Activated CD8-positive, alpha-beta memory T cell treated with anti-CD3 and anti-CD28 coated beads, Interleukin-2, amount 50 U/mL, for 24 hours (primary cell): ENCODE results near the gene CALY.

Experiments
- DNase-seq: peaks from one replicate; pipeline ENCODE4 v3.0.0-alpha.2; 2020; ENCODE audit errors: extremely low read depth

The CALY gene

DNA sequence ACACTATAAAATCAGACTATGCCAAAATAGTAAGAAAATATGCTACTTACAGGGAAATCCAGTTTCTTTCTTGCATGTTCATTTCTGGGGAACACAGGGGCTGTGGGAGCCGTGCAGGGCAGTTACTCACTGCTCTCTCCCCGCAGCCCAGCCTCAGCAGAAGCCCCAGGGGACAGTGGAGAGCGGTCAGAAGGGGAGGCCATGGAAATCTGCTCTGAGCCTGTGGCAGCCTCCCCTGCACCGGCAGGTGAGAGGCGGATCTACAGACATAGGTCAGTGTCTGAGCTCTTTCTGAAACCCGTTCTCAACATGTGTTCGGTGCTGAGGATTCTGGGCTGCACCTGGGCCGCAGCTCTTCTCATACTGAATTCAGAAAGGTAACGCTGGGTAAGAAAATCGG is 25.1 kb downstream of the CALY start:
- no peak for DNase-seq

DNA sequence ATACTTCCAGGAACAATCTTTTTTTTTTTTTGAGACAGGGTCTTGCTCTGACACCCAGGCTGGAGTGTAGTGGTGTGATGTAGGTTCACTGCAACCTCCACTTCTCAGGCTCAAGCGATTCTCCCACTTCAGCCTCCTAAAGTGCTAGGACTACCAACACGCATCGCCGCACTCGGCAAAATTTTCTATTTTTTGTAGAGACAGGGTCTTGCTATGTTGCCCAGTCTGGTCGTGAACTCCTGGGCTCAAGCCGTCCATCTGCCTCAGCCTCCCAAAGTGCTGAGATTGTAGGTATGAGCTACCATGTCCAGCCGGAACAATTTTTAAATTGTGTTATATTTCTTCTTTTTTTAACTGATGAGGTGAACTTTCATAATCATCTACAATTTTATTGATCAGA is 25.9 kb downstream of the CALY start:
- DNase-seq = no peak

DNA sequence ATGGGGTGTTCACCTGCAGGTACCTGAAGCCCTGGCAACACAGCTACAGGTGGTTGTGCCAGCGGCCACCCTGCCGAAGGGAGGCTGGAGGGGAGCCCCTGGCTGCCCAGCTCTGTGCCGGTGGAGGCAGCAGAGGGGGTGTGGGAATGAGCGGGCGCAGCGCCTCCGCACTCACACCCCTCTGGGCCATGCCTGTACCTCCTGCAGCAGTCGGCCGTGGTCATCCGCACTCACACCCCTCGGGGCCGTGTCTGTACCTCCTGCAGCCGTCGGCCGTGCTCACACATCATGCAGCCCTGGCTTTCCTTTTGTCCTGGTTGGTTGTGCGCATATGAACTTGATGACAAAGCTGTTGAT is 26.3 kb downstream of the CALY start:
- DNase-seq = no peak

DNA sequence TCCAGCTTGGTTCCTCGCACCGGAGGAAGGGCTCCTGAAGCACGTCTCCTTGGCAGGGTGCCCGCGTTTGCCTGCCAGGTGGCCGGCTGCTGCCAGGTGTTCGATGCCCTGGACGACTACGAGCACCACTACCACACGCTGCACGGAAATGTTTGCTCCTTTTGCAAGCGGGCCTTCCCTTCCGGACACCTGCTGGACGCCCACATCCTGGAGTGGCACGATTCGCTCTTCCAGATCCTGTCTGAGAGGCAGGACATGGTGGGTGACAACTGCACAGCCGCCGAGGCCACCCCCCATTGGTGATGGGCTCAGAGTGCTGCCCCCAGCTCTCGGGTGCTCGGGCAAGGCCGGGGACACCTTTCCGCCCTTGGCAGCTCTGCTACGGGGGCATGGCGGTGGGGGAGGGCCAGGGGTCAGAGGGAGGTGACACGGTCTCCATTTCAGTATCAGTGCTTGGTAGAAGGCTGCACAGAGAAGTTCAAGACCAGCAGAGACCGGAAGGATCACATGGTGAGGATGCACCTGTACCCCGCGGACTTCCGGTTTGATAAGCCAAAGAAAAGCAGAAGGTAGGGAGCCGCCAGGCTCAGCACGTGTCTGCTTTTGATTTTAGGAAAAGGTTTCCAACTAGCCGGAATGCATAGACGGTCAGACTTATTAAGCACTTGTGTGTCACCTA is 26.8 kb downstream of the CALY start:
- DNase-seq = no peak

DNA sequence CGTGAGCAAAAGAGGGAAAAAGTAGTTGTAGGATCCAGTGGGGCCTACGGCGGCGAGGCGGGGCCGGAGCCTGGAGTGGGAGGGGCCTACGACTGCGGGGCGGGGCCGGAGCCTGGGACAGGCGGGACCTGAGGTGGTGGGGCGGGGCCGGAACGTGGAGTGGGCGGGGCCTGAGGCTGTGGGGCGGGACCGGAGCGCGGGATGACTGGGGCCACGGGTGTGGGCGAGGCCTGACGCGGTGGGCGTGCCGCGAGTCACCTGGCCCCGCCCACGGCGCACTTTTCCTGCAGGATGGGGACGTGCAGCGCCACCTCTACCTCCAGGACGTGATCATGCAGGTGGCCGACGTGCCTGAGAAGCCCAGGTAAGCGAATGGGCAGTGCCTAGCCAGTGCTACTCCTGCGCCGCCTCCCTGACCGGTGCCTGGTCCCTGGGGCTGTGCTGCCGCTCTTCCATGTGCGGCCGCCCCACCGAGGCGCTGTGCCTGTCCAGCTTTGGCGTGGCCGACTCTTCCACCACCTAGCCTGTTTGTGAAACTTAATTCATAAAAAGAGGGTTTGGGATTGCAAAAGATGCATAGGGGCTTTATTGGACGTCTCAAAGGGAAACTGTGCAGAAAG is 27.5 kb downstream of the CALY start:
- peak; percentile 75 for DNase-seq

DNA sequence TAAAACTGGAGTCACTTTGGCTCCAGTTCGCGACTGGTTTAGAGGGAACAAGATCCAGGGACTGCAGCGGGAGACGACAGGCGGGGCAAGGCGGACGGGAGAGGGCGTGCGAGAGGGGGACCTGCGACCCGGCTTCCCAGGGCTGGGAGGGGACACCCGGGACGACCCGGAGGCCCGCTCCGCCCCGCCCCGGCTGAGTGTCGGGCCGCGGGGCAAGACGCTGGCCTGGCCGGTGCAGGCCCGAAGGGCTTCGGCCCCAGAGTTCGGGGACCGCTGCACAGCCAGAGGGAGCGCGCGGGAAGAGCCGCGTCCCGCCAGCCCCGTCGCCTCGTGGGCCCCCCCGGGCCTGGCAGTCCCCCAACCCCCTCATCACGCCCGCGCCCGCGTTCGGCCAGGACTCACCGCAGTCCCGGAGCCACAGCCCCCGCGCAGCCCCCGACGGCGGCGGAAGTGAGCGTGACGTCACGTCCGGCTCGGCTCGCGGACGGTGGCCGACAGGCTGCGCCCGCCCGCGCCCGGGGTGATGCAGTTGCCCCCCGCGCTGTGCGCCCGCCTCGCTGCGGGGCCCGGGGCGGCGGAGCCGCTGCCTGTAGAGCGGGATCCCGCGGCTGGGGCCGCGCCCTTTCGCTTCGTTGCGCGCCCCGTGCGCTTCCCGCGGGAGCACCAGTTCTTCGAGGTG is 28.1 kb downstream of the CALY start, which contains the start of the genes TUBGCP2 and ZNF511:
TUBGCP2 (minus strand) TSS at position 452 of the 679 bp plus-strand sequence. CDS start 5,931 bp downstream, outside the sequence.
ZNF511 (plus strand) TSS at position 494 of the 679 bp plus-strand sequence; CDS start at position 524, 30 bp downstream.
- peak; percentile 63 for DNase-seq

DNA sequence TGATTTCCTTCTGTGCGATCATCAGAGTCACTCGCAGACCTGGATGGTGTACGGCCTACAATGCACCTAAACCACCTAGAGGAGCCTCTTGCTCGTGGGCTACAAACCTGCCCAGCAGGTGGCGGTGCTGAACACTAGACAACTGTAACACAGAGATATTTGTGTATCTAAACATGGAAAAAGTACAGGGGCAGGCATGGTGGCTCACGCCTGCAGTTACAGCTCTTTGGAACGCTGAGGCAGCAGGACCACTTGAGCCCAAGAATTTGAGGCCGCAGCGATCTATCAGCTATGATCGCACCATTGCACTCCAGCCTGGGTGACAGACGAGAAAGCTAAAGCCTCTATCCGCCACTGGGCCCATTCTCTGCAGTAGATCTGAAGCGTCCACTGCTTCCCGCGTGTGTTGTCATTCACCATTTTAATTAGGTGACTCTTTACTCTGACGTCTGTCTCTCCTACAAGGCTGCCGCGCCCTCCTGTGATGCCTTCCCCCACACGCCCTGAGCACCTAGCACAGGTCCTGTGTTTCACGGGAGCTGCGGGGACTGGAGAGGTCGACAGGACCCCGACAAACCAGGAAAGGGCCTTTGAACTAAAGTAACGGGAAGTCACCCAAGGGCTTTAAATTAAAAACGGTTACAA is 28.8 kb downstream of the CALY start:
- peak; percentile 62 for DNase-seq

DNA sequence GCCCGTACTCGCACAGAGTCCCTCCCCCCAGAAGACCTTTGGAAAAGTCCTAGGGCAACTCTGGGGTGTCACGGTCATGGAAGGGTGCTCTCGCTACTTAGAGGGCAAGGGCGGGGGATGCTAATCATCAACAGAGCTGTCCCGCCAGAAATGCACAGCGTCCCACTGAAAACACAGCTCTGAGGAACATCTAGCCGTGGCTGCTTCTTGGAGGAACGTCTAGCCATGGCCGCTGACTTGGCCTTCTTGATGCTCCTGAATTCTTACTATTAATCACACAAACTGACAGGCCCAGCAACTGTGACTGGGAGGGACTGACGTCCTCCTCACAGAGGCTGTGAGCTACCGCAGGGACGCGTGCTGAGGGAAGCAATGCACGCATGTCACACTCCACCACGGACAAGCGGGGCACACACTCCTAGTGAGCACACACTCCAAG is 29.7 kb downstream of the CALY start:
- DNase-seq = no peak

DNA sequence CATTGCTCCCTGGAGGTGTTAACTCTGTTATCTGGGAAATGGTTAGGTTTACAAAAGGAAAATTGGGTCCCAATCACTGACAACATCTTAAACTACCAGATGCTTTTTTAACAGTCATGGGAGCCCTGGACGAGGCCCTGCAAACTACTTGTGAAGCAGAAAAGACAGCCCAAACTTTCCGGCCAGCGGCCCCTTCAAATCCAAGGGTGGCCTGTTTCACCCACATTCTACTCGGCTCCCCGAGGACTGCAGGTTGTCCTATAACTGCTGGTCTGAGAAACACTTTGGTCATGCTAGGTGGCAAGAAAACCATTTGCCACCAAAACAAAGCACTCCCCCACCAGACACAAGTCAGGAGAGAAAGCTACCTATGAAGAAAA is 30.6 kb downstream of the CALY start:
- no peak for DNase-seq

DNA sequence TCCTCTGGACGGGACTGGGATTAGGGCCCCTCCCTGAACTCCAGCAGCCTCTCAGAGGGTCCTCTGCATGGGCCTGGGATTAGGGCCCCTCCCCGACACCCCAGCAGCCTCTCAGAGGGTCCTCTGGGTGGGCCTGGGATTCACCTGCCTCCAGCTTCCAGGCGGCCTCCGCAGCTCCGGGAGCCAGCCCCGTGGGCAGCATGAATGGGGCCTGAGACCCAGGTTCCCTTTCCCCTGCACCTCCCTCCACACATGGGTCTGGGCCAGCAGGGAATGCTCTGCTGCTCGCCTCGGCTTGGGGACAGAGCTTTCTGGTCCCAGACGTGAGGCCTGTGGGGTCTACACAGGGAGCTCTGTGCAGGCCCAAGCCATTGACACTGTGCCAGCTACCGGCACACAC is 33.5 kb downstream of the CALY start:
- no peak for DNase-seq

DNA sequence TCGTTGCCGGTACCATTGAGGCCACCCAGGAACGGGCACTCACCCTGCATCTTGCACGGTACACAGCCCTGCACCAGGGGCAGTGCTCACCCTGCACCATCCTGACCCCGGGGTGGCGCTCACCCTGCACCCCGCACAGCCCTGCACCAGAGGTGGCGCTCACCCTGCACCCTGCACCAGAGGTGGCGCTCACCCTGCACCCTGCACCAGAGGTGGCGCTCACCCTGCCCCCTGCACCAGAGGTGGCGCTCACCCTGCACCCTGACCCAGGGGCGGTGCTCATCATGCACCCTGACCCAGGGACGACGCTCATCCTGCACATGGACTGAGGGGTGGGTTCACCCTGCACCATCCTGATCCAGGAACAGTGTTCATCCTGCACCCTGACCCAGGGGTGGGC is 34.5 kb downstream of the CALY start:
- DNase-seq = no peak

DNA sequence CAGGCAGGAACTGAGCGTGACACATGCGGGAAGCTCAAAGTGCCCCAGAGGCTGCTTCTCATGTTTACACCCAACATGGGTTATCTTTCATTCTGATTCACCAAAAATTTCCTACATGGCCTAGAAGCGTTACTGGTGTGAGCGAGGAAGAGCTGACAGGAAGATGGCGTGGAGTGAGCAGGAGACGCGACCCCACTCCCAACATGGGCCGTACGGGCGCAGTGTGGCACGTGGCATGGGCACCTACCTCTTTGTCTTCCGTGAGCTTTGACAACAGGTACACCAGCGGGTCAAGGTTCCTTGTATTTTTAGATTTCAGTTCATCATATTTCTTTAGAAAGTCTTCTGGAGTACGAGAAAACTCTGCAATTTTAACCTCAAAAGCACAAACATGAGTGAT is 37.0 kb downstream of the CALY start:
- no peak for DNase-seq

DNA sequence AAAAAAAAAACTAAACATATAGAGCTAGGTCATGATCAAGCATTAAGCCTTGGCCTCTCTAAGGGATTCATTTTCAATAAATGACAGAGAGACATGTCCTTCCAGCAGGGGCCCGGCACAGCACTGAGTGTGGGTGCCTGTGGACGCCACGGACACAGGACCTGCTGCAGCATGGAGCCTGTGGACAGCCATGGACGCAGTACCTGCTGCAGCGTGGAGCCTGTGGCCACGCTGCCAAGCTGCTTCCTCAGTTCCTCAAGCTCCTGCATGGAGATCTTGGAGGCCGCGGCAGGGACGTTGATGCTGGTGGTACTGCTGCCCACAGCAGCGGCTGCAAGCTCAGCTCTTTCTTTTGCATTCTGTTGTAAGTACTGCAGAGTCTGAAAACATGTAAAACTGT is 37.5 kb downstream of the CALY start:
- no peak for DNase-seq

DNA sequence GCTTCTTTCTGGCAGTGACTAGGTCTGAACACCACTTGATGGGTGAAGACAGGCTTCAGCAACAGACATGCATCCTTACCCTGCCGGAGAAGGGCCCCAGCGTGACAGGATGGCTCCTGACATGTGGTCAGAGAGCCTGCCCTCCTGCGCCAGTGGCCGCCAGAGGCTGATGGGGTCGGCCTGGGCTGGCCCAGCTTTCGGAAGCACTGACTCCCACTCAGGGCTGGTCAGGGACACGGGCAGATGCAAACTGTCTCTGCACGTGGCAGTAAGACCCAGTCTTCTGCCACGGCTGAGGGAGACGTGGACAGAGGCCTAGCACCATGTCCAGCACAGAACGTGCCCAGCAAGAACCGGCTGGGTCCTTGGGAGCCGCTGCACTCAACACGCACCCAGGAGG is 38.2 kb downstream of the CALY start:
- no peak for DNase-seq

DNA sequence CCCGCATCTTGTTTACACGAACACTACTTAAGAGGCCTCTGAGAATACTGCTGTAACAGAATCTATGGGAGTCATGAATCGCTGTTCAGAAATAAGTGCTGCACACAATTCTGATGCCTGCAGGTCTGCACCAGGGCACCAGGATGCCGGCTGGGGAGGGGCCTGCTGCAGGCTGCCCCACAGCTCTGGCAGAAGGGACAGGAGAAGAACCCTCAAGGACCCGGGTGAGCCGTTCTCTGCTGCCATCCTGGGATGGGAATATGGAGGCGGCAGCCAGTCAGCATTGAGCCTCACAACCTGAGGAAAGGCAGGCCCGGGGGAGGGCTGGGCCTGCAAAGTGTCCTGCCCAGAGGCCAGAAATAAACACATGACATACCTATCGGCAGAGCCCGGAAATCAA is 39.2 kb downstream of the CALY start:
- no peak for DNase-seq

DNA sequence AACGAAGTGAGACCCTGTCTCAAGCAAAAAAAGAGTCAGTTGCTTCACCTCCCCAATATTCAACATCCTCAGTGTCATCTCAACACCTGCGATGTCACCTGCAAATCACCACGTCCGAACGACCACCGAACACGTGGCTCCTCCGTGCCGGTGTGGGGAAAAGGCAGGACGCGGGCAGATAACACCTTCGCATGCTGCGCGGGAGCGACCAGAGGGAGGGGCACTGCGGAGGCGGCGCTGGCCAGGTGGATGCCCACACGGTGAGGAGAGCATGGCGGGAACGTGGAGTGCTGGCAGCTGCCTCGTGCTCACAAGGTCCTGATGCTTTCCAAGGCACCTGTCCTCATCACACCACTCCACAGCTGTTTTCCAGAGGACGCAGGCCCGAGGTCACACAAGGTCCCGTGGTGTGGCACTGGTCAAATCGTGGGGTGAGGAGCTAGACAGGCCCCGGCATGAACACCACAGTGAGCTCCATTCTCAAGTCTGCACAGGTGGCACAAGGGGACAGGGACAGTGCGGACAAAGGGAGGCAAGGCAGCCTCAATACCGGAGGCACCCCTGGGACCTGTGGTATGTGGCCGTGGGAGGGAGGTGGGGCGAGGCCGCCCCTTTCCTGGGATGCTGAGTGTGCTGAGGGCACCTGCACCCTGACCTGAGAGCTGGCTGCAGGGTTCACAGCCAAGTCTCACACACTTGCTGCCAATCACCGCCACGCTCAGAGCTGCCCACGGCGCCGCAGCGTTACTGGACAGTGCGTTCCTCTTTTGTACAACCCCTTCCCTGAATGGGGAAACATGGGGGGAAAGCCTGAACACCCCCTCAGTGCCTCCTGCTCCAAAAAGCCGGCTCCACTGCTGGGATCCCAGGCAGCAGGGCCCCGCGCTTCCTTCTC is 41.0 kb downstream of the CALY start:
- no peak for DNase-seq

DNA sequence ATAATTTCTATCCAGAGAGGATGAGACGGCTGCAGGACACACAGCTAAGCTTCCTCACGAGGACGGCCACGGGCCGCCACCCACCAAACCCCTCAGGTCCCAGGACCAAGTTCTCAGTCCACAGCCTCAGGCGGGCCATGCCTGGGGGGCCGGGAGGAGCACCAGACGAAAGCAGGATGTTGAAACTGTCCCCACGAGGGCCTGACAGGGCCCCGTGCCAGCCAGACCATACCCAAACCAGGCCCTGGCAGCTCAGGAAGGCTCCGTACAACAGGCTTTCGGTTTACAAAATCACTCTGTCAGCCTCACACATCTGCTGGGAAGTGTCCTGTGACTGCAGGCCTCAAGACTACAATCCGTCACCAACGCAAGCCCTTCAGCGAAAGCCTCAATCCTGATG is 42.5 kb downstream of the CALY start:
- no peak for DNase-seq

DNA sequence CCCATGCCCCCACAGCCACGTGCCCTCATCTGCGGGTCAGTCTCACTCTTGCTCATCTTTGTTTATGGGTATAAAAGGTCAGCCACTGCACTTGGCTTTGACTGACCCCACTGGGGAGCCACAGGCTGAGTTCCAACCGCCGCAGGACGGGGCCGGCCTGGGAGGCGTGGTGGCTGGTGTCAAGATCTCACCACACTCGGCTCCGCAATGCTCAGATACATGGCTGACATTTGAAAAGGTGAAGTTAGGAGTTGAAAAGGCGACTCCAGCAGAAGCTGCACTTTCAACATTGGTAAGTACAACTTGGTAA is 42.9 kb downstream of the CALY start:
- DNase-seq = no peak

DNA sequence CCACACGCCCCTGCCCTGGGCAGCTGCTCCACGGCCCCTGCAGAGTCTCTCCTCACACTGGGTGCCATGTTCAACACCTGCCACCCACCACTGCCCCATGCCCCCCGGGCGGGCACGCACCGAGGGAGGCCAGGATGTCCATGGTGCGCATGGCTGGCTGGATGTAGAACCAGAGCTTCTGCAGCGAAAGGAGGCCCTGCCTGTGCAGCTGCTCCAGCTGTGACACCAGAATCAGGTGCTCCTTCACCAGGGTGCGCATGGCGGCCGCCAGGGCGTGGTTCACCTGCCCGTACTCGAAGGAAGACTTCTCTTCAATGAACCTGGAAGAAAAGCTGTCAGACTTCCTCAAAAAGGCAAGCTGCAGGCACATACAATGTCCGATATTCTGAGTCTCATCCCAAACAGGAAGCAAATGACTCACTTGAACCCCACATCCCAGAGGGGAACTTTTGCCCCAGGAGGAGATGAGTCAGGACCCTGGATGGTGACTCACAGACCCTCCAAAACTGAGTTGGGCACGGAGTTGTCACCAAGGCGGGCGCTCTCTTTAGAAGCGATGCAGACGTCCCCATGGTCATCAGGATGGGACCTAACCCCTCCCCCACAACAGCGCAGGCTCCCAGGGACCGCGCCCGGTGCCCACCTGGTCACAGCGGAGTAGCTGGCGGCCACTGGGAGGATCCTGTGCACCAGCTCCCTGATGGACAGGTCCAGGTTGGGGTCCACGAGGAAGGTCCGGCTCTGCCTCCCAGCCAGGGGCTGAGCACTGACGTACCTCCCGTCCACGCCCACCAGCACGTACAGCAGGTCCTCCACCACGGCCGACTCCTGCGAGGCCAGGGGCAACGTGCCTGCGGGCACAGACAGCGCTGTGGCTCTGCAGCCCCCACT is 43.5 kb downstream of the CALY start:
- DNase-seq = no peak

DNA sequence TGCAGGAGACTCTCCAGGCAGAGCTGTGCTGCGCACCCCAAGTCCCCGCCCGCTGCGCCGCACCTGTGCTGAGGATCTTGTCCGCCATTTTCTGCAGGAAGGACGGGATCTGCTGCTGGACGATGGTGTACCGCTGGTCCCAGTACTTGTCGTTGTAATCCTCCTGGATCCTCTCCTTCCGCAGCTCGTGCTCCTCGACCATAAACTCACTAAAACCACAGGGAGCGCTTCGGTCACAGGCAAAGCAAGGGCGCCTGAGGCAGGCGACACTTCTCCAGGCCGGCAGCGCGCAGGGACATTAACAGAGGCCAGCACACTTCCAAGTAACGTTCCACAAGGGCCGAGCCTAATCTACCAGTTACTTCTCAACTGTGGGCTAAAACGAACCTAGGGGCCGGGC is 46.9 kb downstream of the CALY start:
- no peak for DNase-seq
